NCI-H1694 treated with DMSO at 0.1 percent for 48 hours (cell line): Measurements from ENCODE around the gene KIF7.
"Not testable (repeated sequence)": the region's sequence is repeated elsewhere in the genome, so short reads cannot be mapped to it uniquely, and the experiment has no call there.

Experiments
- DNase-seq: peaks from one replicate; lab custom pipeline; 2025; lab: John Stamatoyannopoulos, UW

Gene KIF7

GRCh38 chr15:89621547-89621946, 33.7 kb downstream of the KIF7 start:
- DNase-seq: no peak

- DNase-seq: no peak
These were observed 39.0 kb downstream of the KIF7 start for GRCh38 chr15:89616228-89616627.

- no peak for DNase-seq
These were observed 40.1 kb downstream of the KIF7 start for GRCh38 chr15:89615135-89615534.

- no peak for DNase-seq
These were observed 41.1 kb downstream of the KIF7 start for GRCh38 chr15:89614164-89614563.

GRCh38 chr15:89613031-89613430, 42.2 kb downstream of the KIF7 start:
- DNase-seq: no peak

GRCh38 chr15:89611317-89611716, 44.0 kb downstream of the KIF7 start:
- no peak for DNase-seq

GRCh38 chr15:89599021-89599420, 56.2 kb downstream of the KIF7 start:
- DNase-seq: no peak

GRCh38 chr15:89593018-89593417, 62.2 kb downstream of the KIF7 start:
- no peak for DNase-seq

- no peak for DNase-seq
These were observed 63.4 kb downstream of the KIF7 start for GRCh38 chr15:89591834-89592233.

- DNase-seq: no peak
These were observed 67.3 kb downstream of the KIF7 start for GRCh38 chr15:89587955-89588354.

- DNase-seq: no peak
These were observed 68.6 kb downstream of the KIF7 start for GRCh38 chr15:89586651-89587050.

- DNase-seq: not testable (repeated sequence)
These were observed 74.5 kb downstream of the KIF7 start for GRCh38 chr15:89580747-89581146.

- DNase-seq: no peak
These were observed 77.1 kb downstream of the KIF7 start for GRCh38 chr15:89578146-89578545.
